ENCODE results near the gene NEURL1B. TPM values are rescaled to one million over a fixed set of nuclear protein-coding genes. Genes with fewer than 3 reads are reported as not detected.

The NEURL1B gene
- total and polyA plus RNA-seq, 4 donors = 1.5 to 10.0 (median 5.5) TPM

GRCh38 chr5:172669386-172670004, 28.4 kb downstream of the NEURL1B start:
- Histone ChIP-seq H3K9me3 (ENCODE audit: control insufficient read depth in 4 of 4, low read length in 3 of 4) (no peaks in the 10 kb centered on the region), H3K27ac (ENCODE audit: low read depth in 1 of 2, low read length in 2 of 2) (no peak overlapping the region), H3K27me3 (ENCODE audit: control insufficient read depth in 4 of 4, insufficient read depth in 4 of 4, low read length in 3 of 4) (no peaks in the 10 kb centered on the region), H3K36me3 (ENCODE audit: control insufficient read depth in 4 of 4, insufficient read depth in 3 of 4, low read depth in 1 of 4, low read length in 3 of 4) (no peaks in the 10 kb centered on the region), H3K9ac (ENCODE audit: low read depth in 1 of 2, low read length in 2 of 2) (no peak overlapping the region), H3K4me1 (ENCODE audit: control insufficient read depth in 4 of 4, insufficient read depth in 4 of 4, low read length in 3 of 4) (no peaks in the 10 kb centered on the region), H3K4me3 (ENCODE audit: low read depth in 1 of 3, low read length in 3 of 3) (no peak overlapping the region)
- no peak for TF ChIP-seq GABPA (IDR thresholded peaks at IDR 0.05 in 1 of 2, conservative IDR thresholded peaks at IDR 0.05 in 1 of 2)
- no peak for DNase-seq (ENCODE audit: low spot score)
- 77% methylated on average over 45 of the region's 45 CpGs for WGBS

GRCh38 chr5:172670005-172670402, 28.9 kb downstream of the NEURL1B start:
- no peak overlapping the region for H3K27ac ChIP-seq (ENCODE audit: low read depth in 1 of 2, low read length in 2 of 2)
- H3K4me1 ChIP-seq (ENCODE audit: control insufficient read depth in 4 of 4, insufficient read depth in 4 of 4, low read length in 3 of 4) = no peaks in the 10 kb centered on the region
- no peak overlapping the region for H3K4me3 ChIP-seq (ENCODE audit: low read depth in 1 of 3, low read length in 3 of 3)
- TF ChIP-seq FOXA1 (IDR thresholded peaks at IDR 0.05) = no peak
- no peak for TF ChIP-seq GABPA (IDR thresholded peaks at IDR 0.05 in 1 of 2, conservative IDR thresholded peaks at IDR 0.05 in 1 of 2)
- TF ChIP-seq NR2F2 (IDR thresholded peaks at IDR 0.05) = no peak
- no peak for TF ChIP-seq RAD21 (IDR thresholded peaks at IDR 0.05)
- TF ChIP-seq TAF1 (conservative IDR thresholded peaks at IDR 0.05) = no peak
- TF ChIP-seq FOXA2 (IDR thresholded peaks at IDR 0.05) = no peak
- TF ChIP-seq RXRA (IDR thresholded peaks at IDR 0.05) = no peak
- no peak for TF ChIP-seq JUND (IDR thresholded peaks at IDR 0.05)
- no peak for DNase-seq (ENCODE audit: low spot score)
- no peak overlapping the region for H3K9ac ChIP-seq (ENCODE audit: low read depth in 1 of 2, low read length in 2 of 2)
- 77% methylated on average over 51 of the region's 51 CpGs for WGBS
- H3K27me3 ChIP-seq (ENCODE audit: control insufficient read depth in 4 of 4, insufficient read depth in 4 of 4, low read length in 3 of 4) = no peaks in the 10 kb centered on the region
- H3K36me3 ChIP-seq (ENCODE audit: control insufficient read depth in 4 of 4, insufficient read depth in 3 of 4, low read depth in 1 of 4, low read length in 3 of 4) = no peaks in the 10 kb centered on the region
- no peaks in the 10 kb centered on the region for H3K9me3 ChIP-seq (ENCODE audit: control insufficient read depth in 4 of 4, low read length in 3 of 4)

- Histone ChIP-seq H3K4me1 (ENCODE audit: control insufficient read depth in 4 of 4, insufficient read depth in 4 of 4, low read length in 3 of 4) (no peaks in the 10 kb centered on the region), H3K9me3 (ENCODE audit: control insufficient read depth in 4 of 4, low read length in 3 of 4) (no peaks in the 10 kb centered on the region), H3K27me3 (ENCODE audit: control insufficient read depth in 4 of 4, insufficient read depth in 4 of 4, low read length in 3 of 4) (no peaks in the 10 kb centered on the region), H3K4me3 (ENCODE audit: low read depth in 1 of 3, low read length in 3 of 3) (no peak overlapping the region), H3K27ac (ENCODE audit: low read depth in 1 of 2, low read length in 2 of 2) (no peak overlapping the region), H3K9ac (ENCODE audit: low read depth in 1 of 2, low read length in 2 of 2) (no peak overlapping the region), H3K36me3 (ENCODE audit: control insufficient read depth in 4 of 4, insufficient read depth in 3 of 4, low read depth in 1 of 4, low read length in 3 of 4) (no peaks in the 10 kb centered on the region)
- 96% methylated on average over 9 of the region's 9 CpGs for WGBS
- no peak for TF ChIP-seq HNF4G (IDR thresholded peaks at IDR 0.05)
- TF ChIP-seq TAF1 (conservative IDR thresholded peaks at IDR 0.05) = no peak
- TF ChIP-seq JUND (IDR thresholded peaks at IDR 0.05) = no peak
- no peak for TF ChIP-seq EGR1 (IDR thresholded peaks at IDR 0.05; ENCODE audit: low read depth in 2 of 2)
- no peak for TF ChIP-seq ATF3 (IDR thresholded peaks at IDR 0.05)
- TF ChIP-seq HNF4A (conservative IDR thresholded peaks at IDR 0.05) = no peak
- no peak for TF ChIP-seq FOXA2 (IDR thresholded peaks at IDR 0.05)
- no peak for TF ChIP-seq RAD21 (IDR thresholded peaks at IDR 0.05)
- TF ChIP-seq YY1 (IDR thresholded peaks at IDR 0.05) = no peak
- TF ChIP-seq, protein P1, sequence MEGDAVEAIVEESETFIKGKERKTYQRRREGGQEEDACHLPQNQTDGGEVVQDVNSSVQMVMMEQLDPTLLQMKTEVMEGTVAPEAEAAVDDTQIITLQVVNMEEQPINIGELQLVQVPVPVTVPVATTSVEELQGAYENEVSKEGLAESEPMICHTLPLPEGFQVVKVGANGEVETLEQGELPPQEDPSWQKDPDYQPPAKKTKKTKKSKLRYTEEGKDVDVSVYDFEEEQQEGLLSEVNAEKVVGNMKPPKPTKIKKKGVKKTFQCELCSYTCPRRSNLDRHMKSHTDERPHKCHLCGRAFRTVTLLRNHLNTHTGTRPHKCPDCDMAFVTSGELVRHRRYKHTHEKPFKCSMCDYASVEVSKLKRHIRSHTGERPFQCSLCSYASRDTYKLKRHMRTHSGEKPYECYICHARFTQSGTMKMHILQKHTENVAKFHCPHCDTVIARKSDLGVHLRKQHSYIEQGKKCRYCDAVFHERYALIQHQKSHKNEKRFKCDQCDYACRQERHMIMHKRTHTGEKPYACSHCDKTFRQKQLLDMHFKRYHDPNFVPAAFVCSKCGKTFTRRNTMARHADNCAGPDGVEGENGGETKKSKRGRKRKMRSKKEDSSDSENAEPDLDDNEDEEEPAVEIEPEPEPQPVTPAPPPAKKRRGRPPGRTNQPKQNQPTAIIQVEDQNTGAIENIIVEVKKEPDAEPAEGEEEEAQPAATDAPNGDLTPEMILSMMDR (IDR thresholded peaks at IDR 0.05; ENCODE audit: low read depth, low read length, missing input control) = no peak
- TF ChIP-seq, protein P2, sequence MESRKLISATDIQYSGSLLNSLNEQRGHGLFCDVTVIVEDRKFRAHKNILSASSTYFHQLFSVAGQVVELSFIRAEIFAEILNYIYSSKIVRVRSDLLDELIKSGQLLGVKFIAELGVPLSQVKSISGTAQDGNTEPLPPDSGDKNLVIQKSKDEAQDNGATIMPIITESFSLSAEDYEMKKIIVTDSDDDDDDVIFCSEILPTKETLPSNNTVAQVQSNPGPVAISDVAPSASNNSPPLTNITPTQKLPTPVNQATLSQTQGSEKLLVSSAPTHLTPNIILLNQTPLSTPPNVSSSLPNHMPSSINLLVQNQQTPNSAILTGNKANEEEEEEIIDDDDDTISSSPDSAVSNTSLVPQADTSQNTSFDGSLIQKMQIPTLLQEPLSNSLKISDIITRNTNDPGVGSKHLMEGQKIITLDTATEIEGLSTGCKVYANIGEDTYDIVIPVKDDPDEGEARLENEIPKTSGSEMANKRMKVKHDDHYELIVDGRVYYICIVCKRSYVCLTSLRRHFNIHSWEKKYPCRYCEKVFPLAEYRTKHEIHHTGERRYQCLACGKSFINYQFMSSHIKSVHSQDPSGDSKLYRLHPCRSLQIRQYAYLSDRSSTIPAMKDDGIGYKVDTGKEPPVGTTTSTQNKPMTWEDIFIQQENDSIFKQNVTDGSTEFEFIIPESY (IDR thresholded peaks at IDR 0.05) = no peak
- TF ChIP-seq RXRA (IDR thresholded peaks at IDR 0.05) = no peak
- TF ChIP-seq FOXA1 (IDR thresholded peaks at IDR 0.05) = no peak
- TF ChIP-seq GABPA (IDR thresholded peaks at IDR 0.05 in 1 of 2, conservative IDR thresholded peaks at IDR 0.05 in 1 of 2) = no peak
- TF ChIP-seq REST (IDR thresholded peaks at IDR 0.05) = no peak
- no peak for TF ChIP-seq SP1 (IDR thresholded peaks at IDR 0.05)
- no peak for DNase-seq (ENCODE audit: low spot score)
Observed at GRCh38 chr5:172670444-172670843, 29.4 kb downstream of the NEURL1B start.
